ENCODE results near the gene KAT6B. TPM values are rescaled to one million over a fixed set of nuclear protein-coding genes. Genes with fewer than 3 reads are reported as not detected.

KAT6B gene
- total RNA-seq, 2 experiments from 2014 or later = 70.3 to 74.2 TPM

DNA sequence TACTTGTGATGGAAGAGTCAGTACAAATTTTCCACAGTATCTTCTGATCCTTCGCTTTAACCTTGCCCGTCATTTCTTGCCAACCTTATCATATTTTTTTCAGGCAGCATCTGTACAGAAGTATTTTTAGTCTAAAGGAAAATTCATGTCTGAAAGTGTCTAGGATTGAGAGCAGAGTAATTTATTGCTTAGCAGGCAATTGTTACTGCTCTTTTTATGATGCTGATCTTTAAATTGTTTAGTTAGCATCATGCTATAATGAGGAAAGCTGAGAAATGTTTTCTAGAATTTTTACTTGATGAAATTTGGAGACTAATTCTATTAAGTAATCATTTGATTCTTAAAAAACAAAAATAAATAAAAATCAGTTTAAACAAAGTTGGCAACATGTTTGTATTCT lies 20.6 kb downstream of the KAT6B start:
- no peaks in the 10 kb centered on the region for H3K27me3 Mint-ChIP-seq
- peak overlapping the region; percentile 31 for H3K27ac Mint-ChIP-seq

DNA sequence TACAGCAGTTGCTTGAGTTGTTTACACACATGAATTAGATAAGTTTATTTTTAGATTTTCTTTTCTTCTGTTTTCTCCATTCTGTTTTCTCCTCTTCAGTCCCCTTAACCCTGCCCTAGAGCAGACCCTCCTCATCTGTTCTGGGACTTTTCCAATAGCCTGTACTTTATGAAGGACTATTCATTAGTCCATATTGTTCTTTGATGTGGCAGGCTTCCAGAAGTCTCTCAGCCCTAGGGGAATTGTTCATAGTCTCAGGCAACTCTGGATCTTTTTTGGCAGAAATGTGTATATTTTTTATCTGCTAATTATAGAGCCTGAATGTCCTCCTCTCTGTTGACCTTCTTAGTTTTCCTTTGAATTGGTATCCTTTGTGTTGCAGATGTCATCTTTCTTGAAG lies 25.4 kb downstream of the KAT6B start:
- Histone ChIP-seq H3K27ac (ENCODE audit: low read depth in 1 of 2, low read length in 2 of 2) (no peak overlapping the region), H3K36me3 (ENCODE audit: insufficient read depth, low read length) (peaks cover 4% of the 10 kb centered on the region), H3K27me3 (ENCODE audit: control insufficient read depth in 1 of 2, insufficient read depth in 2 of 2, low read length in 2 of 2) (no peaks in the 10 kb centered on the region), H3K4me1 (ENCODE audit: insufficient read depth, low read length) (peaks cover 12% of the 10 kb centered on the region), H3K9me3 (ENCODE audit: control insufficient read depth in 1 of 2, insufficient read depth in 1 of 2, low read length in 2 of 2) (no peaks in the 10 kb centered on the region), H3K4me3 (ENCODE audit: low read length) (no peak overlapping the region)
- Mint-ChIP-seq H3K4me1 (ENCODE audit: low read depth) (peaks cover 51% of the 10 kb centered on the region), H3K36me3 (ENCODE audit: low read depth) (peaks cover 51% of the 10 kb centered on the region), H3K4me3 (no peak overlapping the region), H3K27ac (peak overlapping the region; percentile 70), H3K9me3 (no peaks in the 10 kb centered on the region), H3K27me3 (no peaks in the 10 kb centered on the region)
- ATAC-seq (ENCODE audit: poor library complexity) = no peak
- intact Hi-C loops (cut with DNase I, micrococcal nuclease) = no loop called here
- ChIA-PET POLR2A (no interaction called here), CTCF (no interaction called here)
- TF ChIP-seq, protein P1, sequence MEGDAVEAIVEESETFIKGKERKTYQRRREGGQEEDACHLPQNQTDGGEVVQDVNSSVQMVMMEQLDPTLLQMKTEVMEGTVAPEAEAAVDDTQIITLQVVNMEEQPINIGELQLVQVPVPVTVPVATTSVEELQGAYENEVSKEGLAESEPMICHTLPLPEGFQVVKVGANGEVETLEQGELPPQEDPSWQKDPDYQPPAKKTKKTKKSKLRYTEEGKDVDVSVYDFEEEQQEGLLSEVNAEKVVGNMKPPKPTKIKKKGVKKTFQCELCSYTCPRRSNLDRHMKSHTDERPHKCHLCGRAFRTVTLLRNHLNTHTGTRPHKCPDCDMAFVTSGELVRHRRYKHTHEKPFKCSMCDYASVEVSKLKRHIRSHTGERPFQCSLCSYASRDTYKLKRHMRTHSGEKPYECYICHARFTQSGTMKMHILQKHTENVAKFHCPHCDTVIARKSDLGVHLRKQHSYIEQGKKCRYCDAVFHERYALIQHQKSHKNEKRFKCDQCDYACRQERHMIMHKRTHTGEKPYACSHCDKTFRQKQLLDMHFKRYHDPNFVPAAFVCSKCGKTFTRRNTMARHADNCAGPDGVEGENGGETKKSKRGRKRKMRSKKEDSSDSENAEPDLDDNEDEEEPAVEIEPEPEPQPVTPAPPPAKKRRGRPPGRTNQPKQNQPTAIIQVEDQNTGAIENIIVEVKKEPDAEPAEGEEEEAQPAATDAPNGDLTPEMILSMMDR (IDR thresholded peaks at IDR 0.05) = no peak
- no peak for DNase-seq

More for the DNA sequence above, 20.6 kb downstream of the KAT6B start:
- ChIA-PET CTCF (no interaction called here), POLR2A (interaction anchor here (1.4 kb wide), 1 partner anchor 20 kb away, joined by 3 read pairs; the partner anchor contains the start of gene KAT6B)
- Histone ChIP-seq H3K4me1 (ENCODE audit: insufficient read depth, low read length) (peaks cover 7% of the 10 kb centered on the region), H3K9me3 (ENCODE audit: control insufficient read depth in 1 of 2, insufficient read depth in 1 of 2, low read length in 2 of 2) (peaks cover 0 to 4% of the 10 kb centered on the region in 2 experiments), H3K27me3 (ENCODE audit: control insufficient read depth in 1 of 2, insufficient read depth in 2 of 2, low read length in 2 of 2) (no peaks in the 10 kb centered on the region), H3K36me3 (ENCODE audit: insufficient read depth, low read length) (peaks cover 16% of the 10 kb centered on the region), H3K27ac (ENCODE audit: low read depth in 1 of 2, low read length in 2 of 2) (no peak overlapping the region), H3K4me3 (ENCODE audit: low read length) (no peak overlapping the region)
- no peaks in the 10 kb centered on the region for H3K9me3 Mint-ChIP-seq
- peaks cover 45% of the 10 kb centered on the region for H3K4me1 Mint-ChIP-seq (ENCODE audit: low read depth)
- intact Hi-C loops (cut with DNase I, micrococcal nuclease) = no loop called here
- H3K4me3 Mint-ChIP-seq = peak overlapping the region; percentile 69
- TF ChIP-seq, protein P1 (IDR thresholded peaks at IDR 0.05) = no peak
- no peak for DNase-seq
- ATAC-seq (ENCODE audit: poor library complexity) = no peak
- H3K36me3 Mint-ChIP-seq (ENCODE audit: low read depth) = peaks cover 66% of the 10 kb centered on the region

DNA sequence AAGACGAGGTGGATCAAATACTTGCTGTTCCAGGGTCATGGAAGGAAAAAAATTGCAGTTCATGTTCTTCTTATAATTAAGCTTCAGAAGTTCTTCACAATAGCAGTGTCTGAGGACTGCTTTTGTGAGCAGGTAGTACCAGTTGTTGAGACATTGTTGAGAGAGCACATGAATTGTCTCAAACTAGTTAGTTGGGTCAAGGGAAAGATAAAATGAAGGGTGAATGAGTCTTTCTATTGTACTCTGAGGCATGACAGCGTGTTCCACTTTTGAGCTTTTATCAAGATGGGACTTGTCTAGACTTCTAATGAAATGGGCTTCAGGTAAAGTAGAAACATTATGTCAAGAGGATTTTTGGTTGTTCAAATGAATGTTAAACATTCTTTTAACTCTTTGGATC lies 26.0 kb downstream of the KAT6B start:
- peaks cover 12% of the 10 kb centered on the region for H3K4me1 ChIP-seq (ENCODE audit: insufficient read depth, low read length)
- intact Hi-C loops (cut with DNase I, micrococcal nuclease) = no loop called here
- ChIA-PET POLR2A (no interaction called here), CTCF (no interaction called here)
- ATAC-seq (ENCODE audit: poor library complexity) = no peak
- no peaks in the 10 kb centered on the region for H3K27me3 Mint-ChIP-seq
- DNase-seq = no peak
- no peaks in the 10 kb centered on the region for H3K9me3 ChIP-seq (ENCODE audit: control insufficient read depth in 1 of 2, insufficient read depth in 1 of 2, low read length in 2 of 2)
- peaks cover 53% of the 10 kb centered on the region for H3K36me3 Mint-ChIP-seq (ENCODE audit: low read depth)
- peak overlapping the region; percentile 70 for H3K27ac Mint-ChIP-seq
- no peaks in the 10 kb centered on the region for H3K27me3 ChIP-seq (ENCODE audit: control insufficient read depth in 1 of 2, insufficient read depth in 2 of 2, low read length in 2 of 2)
- H3K4me1 Mint-ChIP-seq (ENCODE audit: low read depth) = peaks cover 54% of the 10 kb centered on the region
- H3K9me3 Mint-ChIP-seq = no peaks in the 10 kb centered on the region
- H3K27ac ChIP-seq (ENCODE audit: low read depth in 1 of 2, low read length in 2 of 2) = no peak overlapping the region
- H3K4me3 Mint-ChIP-seq = peak overlapping the region; percentile 61
- H3K36me3 ChIP-seq (ENCODE audit: insufficient read depth, low read length) = peaks cover 4% of the 10 kb centered on the region
- TF ChIP-seq, protein P1 (IDR thresholded peaks at IDR 0.05) = no peak
- H3K4me3 ChIP-seq (ENCODE audit: low read length) = no peak overlapping the region

Measured in CD4-positive, alpha-beta T cell (primary cell).